HG03066 (cell line): ENCODE measurements around the gene WEE2.
"Not testable (repeated sequence)": the region's sequence is repeated elsewhere in the genome, so short reads cannot be mapped to it uniquely, and the experiment has no call there.

Experiments used
- ATAC-seq: cut with Tn5 transposase; IDR thresholded peaks from one replicate; pipeline ENCODE4 v1.9.1; 2021; ENCODE audit warnings: low read depth; ENCODE audit not compliant: unreplicated experiment

The WEE2 gene

DNA sequence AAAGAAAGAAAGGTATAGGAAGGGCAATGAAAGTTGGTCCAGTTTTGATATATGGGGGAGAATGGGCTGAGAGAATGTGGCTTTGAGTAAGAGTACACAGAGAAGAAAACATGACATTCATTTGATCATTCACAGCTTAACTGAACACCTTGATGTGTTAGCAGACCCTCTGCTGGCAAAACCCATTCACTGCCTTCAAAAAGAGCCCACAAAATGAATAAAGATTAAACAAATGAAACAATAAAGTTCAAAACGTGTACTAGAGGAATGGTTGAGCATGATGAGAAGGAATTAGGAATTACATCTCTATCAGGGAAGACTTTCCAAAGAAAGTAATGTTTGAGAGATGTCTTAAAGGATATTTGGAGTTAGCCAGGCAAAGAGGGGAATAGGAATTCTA is 2.1 kb downstream of the WEE2 start:
- no peak for ATAC-seq

DNA sequence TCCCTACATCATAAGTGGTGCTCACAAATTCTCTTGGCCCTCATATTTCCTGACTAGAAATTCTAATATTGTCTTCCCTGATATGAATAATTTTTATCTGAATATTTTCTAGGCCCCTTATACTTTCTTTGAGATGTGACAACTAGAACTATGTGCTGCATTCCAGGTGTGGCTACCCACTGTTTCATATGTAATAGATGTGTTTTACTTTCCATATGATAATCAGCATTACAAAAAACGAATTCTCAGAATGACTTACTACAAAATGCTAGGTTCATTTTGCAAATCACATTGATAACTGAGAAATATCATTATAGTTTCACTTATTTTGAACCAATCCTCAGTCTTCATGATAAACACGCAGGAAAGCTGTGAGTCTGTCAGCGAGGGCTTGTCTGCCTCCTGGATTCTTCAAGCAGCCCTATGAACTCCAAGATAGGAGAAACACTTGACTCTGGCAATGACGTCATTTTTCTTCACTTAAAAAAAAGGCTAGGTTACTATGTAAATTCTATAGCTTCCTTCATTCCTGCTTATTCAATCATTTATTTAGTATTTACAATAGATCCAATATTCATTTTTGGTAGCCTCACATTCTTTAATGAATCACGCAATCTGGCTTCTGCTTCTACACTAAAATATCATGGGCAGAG is 4.6 kb downstream of the WEE2 start:
- no peak for ATAC-seq

DNA sequence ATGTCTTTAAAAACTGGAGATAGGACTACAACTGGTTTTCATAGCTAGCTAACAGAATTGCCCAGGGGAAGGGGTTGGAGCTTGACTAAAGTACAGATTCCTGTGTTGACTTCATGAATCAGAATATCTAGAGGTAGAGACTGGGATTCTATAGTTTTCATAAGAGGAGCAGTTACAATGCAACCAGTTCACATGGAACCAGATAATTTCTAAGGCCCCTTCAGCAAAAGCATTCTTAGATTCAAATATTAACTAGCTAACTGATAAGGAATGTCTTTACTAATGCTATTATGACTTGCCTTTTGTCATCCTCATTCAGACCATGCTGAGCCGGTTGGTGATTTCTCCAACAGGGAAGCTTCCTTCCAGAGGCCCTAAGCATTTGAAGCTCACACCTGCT is 5.7 kb downstream of the WEE2 start:
- ATAC-seq, result no peak

DNA sequence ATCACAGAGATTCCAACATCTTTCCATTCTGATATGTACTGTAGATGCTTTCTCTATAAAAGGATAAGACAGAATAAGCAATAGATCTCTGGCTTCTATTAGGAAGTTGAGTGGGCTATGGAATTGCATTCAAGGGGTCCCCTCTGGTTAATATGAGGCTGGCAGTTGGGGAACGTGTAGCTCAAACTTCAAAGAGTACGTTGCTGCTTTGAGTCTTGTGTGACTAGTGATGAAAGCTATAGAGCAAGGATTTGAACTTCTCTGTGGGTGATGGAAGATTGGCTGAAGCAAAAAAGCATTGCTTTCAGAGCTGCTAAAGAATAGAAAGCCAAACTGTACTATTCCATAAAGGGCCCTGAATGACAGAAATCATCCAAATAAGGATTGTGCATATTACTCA is 6.4 kb downstream of the WEE2 start:
- no peak for ATAC-seq

DNA sequence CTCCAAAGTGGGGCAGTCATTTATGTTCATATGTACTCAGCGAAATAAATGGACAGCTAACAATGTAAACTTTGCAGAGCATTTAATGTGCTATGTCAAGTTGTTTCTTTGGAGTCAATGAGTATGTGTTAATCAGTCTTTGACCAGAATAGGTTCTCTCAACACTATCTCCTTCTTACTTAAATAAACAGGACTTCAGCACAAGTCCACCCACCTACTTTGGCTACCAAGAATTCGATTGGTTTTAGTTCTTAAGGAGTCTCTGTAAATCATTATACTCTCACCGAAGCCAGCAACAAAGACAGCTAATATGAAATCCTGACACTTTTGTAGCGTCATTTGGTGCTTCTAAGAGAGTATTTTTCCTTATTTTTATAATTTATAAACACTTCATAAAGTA is 6.9 kb downstream of the WEE2 start:
- no peak for ATAC-seq

DNA sequence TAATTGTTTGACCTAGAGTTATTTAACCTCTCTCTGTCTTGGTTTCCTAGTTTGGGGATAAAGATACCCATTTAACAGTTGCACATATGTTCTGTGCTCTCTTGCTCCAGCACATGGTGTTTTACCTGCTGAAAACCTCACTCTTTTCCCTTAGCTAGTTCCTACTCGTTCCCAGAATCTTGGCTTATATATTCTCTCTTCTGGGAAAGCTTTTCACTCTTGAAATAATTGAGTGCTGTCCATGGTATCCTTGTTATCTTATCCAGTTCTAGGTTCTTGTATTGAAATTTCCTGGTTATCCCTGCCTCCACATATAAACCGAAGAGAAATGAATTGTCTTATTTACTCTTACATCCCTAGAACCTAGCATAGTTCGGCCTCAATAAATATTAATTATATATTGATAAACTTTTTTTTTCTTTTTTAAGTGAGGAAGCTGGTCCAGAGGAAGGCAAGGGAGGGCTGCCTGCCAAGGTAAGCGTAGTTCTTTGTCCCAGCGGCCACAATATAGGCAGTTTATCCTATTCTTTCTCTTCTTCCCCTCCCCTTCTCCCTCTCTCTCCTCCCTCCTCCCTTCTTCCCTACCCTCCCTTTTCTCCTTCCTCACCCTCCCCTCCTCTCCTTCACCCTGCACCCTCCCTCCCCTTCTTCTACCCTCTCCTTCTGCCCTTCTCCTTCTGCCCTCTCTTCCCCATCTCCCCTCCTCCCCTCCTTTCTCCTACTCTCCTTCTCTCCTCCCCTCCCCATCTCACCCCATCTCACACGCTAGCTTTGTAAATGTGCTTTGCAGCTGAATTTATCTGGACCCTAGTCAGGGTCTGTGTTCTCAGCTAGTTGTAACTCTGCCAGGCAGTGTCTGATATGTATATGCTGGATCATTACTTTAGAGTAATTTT is 7.9 kb downstream of the WEE2 start:
- no peak for ATAC-seq

DNA sequence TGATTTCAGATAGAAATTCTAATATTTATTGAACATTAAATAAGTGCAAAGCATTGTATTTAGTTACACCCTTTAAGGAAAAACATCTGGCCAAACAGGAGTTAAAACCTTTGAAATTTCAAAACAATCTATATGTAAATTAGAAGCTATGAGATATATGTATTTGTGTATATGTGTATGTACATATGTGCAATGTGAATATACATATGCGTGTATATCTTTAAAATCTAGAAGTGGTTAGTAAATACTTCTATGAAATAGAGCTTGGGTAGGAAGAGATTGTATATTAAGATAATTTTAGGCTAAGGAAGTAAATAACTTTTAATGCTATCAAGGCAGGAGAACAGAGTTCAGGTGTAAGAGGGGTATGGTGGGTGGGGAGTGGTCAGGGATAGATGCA is 9.3 kb downstream of the WEE2 start:
- ATAC-seq, result no peak

DNA sequence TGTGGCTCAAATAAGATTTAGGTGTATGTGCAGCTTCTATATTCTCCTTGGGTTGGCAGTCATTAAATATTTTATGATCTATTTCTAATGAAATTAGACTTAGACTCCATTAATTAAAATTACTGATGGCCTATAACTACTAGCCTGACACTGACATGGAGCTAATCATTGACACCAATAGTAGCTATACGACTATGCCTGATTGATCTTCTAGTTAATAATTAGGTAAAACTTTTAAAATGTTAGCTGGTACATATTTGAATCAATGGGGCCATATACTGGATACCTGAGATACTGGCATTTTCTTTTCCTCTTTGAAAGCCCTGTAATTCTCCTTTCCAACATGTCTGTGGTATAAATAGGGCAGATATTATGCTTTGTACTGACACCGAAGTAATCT is 14.4 kb downstream of the WEE2 start:
- ATAC-seq, result no peak

DNA sequence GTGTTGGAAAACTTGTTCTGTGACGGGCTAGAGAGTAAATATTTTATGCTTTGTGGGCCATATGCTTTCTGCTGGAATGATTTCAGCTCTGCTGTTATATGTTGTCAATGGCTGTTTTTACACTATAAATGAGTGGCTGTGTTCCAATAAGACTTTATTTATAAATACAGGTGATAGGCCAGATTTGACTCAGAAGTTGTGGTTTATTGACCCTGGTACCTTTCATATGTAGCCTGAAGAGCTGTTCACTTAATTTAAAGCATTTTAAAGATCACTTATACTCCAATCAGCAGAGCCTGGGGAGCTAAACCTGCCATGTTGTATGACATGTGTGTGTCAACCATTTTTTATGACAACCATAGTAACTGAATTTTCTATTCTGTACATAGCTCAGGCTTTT is 20.9 kb downstream of the WEE2 start:
- no peak for ATAC-seq

DNA sequence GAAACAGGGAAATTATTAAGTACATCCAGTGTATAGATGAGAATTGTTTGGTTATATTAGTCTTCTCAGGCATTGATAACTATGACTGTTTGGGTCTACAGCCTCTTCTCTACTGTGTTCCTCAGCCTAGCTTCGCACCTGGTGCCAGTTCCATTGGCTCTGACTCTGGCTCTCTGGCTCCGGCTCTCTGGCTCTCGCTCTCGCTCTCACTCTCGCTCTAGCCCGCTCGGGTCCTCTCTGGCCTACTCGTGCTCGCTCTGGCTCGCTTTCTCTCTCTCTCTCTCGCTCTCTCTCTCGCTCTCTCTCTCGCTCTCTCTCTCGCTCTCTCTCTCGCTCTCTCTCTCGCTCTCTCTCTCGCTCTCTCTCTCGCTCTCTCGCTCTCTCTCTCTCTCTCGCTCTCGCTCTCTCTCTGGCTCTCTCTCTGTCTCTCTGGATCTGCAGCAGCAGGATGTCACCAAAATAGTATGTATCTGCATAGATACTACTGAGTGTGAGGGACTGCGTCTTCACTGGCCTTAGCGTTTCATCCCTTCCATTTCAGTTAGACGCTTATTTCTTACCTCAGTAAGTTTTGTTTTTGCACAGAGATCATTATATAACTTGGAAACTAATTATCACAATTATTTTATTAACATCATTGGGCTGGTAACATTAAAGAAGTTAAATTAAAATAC is 23.5 kb downstream of the WEE2 start:
- ATAC-seq, result no peak

DNA sequence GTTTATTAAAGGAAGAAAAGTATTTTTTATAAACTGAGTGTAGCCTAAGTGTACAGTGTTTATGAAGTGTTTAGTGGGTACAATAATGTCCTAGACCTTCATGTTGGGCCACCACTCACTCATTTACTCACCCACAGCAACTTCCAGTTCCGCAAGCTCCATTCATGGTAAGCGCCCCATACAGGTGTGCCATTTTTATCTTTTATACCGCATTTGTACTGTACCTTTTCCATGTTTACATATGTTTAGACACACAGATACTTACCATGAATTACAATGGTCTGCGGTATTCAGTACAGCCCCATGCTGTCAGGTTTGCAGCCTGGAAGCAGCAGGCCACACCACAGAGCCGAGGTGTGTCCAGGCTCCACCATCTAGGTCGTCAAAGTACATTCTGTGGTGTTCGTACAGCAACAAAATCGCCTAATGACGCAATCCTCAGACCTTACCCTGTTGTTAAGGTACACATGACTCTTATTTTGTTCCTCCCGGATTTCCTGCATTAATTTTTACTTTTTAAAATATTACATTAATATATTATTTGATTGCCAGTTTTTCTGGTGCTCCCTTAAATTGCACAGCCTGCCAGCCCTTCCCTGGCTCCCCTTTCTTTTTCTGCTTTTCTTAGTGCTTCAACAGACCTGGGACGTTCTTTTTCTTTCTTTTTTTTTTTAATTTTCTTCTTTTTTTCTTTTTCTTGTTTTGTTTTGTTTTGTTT is 29.1 kb downstream of the WEE2 start:
- ATAC-seq, result no peak

DNA sequence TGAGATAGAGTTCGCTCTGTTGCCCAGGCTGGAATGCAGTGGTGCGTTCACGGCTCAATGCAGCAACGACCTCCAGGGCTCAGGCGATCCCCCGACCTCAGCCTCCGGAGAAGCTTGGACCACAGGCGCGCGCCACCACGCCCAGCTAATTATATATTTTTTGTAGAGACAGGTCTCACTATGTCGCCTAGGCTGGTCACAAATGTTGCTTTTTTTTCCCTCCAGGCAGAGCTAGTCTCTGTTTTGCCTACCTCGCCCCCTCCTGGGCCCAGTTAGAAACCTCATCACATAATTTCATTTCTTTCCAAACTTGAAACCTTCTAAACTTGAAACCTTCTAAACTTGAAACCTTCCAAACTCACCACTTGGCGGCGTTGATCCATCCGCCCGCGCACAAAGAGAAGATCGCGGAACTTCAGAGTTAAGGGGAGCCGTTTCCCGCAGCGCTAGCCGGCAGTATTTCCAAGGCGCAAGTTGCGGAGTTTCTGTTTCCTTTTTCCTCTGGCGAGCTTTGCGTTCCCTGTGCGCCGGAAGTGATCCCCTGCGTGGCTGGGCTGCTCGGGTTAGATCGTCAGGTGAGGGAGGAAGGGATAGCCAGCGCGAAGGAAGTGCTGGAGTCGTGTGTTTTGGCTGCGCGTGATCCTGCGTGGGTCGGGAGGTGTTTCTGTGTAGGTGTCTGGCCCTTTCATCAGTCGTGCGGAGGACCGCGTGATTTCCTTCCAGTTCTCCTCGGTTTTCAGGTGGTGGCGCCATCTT is 29.9 kb downstream of the WEE2 start, which contains the start of gene SSBP1:
Gene SSBP1 (plus strand): TSS at position 523 of the 756 bp plus-strand sequence. CDS start 809 bp downstream, outside the sequence.
- peak; percentile 92 for ATAC-seq

DNA sequence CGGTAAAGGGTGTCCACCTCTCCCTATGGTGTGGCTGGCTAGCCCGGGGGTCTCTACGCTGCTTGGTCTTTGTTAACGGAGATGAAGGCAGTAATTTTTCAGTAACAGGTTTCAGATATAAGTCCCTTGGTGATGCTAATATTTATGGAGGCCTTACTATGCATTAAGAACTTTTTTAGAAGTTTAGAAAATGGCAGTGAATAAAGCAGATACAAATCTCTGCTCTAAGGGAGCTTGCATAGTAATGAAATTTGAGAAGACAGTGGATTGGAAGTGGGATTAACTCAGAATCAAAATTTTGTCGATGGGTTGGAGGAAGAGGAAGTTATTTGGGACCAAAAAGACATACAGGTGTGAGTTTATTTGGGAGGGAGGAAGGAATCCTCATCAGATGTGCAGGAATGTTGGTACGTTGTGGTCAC is 30.4 kb downstream of the WEE2 start:
- peak; percentile 45 for ATAC-seq

DNA sequence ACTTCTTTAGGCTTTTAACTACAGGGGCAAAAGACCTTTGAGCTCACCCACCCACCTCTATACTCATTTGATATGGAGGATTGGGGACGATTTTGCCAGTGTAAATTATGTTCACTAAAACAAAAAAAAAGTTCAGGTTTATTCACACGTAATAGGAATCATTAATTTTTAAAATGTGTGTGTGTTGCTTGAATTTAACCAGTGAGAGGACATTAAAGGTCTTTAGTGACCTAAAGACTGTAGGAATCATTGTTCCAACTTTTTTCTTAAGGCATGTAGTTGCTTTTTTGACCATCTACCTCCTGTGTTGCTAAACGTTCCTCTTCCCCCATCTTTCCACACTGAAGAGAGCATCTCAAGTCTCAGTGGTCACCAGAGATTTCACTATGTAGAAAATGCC is 31.1 kb downstream of the WEE2 start:
- ATAC-seq, result no peak

DNA sequence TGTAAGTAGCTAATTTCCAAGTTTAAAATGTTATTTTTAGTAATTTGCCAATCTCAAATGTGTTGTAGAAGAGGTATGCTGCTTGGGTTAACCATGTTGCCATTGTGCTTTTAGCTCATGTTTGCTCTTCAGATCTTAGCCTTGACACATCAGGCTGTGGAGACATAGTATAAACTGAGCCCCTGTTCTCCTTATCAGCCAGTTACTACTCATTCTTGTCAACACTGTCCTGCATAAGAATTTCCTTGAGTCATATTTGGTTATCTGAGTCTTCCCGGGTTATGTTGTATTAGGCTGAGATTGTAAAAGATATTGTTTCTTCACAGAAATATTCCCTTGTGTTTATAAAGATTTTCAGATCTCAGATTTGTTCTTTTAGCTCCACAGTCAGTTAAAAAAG is 34.1 kb downstream of the WEE2 start:
- no peak for ATAC-seq

DNA sequence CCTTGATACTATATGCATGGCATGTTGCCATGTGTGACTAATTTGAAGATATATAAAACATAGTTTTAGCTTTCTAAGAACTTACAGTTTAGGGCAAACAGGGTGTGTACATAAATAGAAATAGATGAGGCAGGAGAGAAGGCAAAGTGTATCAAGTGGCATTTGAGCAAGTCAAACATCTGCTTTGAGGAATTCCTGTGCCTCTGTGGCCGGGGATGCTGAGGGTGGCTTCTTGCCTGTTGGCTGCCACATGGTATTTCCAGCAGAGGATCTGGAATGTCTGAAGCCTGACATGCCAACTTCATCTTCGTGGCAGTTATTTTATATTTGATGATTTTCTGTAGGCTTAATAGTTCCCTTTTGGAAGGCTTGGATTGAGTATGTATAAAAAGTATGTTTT is 36.0 kb downstream of the WEE2 start:
- no peak for ATAC-seq

DNA sequence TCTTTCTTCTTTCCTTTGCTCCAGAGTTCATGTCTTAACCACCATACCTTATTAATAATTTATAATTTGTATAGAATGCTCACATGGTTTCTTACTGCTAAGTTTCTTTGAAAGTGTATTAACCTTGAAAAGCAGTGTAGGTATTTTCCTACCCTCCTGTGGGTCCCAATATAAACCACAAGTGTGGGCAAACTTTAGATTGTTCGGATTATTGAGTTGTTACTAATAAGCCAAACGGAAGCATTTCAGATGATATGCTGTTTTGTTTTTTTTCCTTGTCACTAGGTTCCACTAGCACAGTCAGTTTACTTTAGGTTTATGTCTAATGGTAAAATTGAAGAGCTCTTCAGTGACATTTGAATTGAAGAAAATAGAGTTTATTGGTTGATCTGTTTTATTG is 40.2 kb downstream of the WEE2 start:
- ATAC-seq, result no peak

DNA sequence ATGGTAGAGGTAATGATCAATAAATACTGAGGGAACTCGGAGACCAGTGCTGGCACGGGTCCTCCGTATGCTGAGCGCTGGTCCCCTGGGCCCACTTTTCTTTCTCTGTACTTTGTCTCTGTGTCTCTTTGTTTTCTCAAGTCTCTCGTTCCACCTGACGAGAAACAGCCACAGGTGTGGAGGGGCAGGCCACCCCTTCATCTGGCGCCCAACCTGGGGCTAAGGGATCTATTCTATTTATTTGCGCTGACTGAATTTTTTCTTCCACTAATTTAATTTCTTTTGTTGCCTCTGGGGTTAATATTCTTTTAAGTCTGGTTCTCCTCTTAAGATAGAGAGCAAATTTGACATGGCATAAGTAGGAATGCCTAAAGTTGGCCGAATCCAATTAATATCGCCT is 43.8 kb downstream of the WEE2 start:
- not testable (repeated sequence) for ATAC-seq

DNA sequence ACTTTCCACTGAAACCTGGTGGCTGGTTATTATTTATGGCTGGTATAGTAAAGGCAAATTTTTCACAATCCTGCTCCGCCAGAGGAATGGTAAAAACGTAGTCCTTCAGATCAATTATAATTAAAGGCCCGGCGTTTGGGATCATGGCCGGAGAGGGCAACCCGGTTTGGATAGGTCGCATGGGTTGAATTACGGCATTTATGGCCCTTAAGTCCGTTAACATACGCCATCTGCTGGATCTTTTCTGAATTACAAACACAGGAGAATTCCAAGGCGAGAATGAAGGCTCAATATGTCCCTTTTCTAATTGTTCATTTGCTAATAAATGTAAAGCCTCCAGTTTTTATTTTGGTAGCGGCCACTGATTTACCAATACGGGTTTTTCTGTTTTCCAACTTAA is 44.5 kb downstream of the WEE2 start:
- no peak for ATAC-seq

DNA sequence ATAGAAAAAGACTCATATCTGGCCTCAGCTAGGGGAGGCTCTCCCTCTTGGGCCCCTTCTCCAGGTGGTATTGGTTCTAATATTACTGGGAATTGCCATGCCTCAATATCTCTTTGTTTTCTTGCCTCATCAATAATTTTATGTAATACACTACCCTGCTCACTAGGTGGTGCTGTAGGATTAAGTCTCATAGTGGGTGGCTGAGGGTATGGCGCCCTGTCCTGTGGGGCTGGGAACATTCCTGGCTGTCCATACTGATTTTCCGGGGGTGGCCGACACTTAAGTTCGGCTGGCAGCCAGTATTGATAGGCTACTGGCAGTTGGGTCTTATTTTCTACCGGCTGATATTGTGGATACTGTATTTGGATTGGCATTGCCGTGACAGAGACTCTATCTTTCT is 46.8 kb downstream of the WEE2 start:
- no peak for ATAC-seq
